Measurements from ENCODE around the gene NIPAL4. TPM values are rescaled to one million over a fixed set of nuclear protein-coding genes. Genes with fewer than 3 reads are reported as not detected.
A peak's percentile ranks its signal among the peaks of the same experiment; 100 is the strongest.

NIPAL4 gene
- total and polyA plus RNA-seq, 7 donors, result 0.03 to 0.50 (median 0.34) TPM

DNA sequence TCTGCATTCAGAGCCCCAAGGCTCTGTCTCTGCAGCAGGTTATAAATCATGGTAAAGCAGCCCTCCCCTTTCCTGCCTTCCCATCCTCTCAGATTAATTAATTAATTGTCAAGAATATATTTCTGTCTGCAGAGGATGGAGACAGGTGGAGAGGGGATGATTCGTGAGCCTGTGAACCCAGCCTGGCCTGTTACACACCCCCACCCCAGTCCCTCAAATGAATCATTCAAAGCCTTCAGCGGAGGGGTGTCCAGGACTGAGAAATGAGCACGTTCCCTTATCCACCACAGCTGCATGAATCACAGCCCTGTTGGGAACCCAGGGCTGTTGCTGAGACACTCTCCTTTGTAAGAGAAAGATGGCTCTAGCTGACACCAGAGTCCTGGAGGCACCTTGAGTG, 56.0 kb downstream of the NIPAL4 start:
- Histone ChIP-seq H3K36me3 (ENCODE audit: insufficient read depth in 1 of 2, low read depth in 1 of 2) (peaks cover 0 to 9% of the 10 kb centered on the region in 2 donors), H3K9me3 (no peaks in the 10 kb centered on the region), H3K4me1 (peaks cover 29% of the 10 kb centered on the region), H3K4me3 (no peak overlapping the region), H3K27me3 (ENCODE audit: insufficient read depth in 3 of 3, low read length in 2 of 3) (no peaks in the 10 kb centered on the region), H3K27ac (peak overlapping the region; percentile 65)
- peak in 1 of 2 donors; percentile 26 for DNase-seq
- no peak for TF ChIP-seq CTCF (IDR thresholded peaks at IDR 0.05)
- 62 to 81% (median 74%) methylated on average over 3 of the region's 3 CpGs for WGBS, 3 donors
- intact Hi-C loops (cut with DNase I), result loop anchor here in 1 of 2 donors (5.0 kb wide), 1 partner anchor 46 kb away; no protein-coding TSS in a partner anchor
- ATAC-seq, result peak; percentile 26 to 48 (median 34)

GRCh38 chr5:157516626-157517325, 56.8 kb downstream of the NIPAL4 start:
- WGBS, 3 donors, result 23 to 58% (median 24%) methylated on average over 5 of the region's 5 CpGs

GRCh38 chr5:157518963-157519362, 59.0 kb downstream of the NIPAL4 start:
- DNase-seq (no peak), ATAC-seq (no peak)
- TF ChIP-seq CTCF (IDR thresholded peaks at IDR 0.05), result no peak
- H3K27me3 ChIP-seq (ENCODE audit: insufficient read depth in 3 of 3, low read length in 2 of 3), result no peaks in the 10 kb centered on the region
- H3K27ac ChIP-seq, result no peak overlapping the region
- H3K4me3 ChIP-seq, result no peak overlapping the region
- H3K4me1 ChIP-seq, result peaks cover 21% of the 10 kb centered on the region
- no peaks in the 10 kb centered on the region for H3K9me3 ChIP-seq
- H3K36me3 ChIP-seq (ENCODE audit: insufficient read depth in 1 of 2, low read depth in 1 of 2), result peaks cover 0 to 9% of the 10 kb centered on the region in 2 donors
- 94 to 97% (median 96%) methylated on average over 6 of the region's 6 CpGs for WGBS, 3 donors
- intact Hi-C loops (cut with DNase I), result loop anchor here in 1 of 2 donors (5.0 kb wide), 1 partner anchor 43 kb away; no protein-coding TSS in a partner anchor

More at GRCh38 chr5:157516626-157517325, 56.8 kb downstream of the NIPAL4 start:
- peak; percentile 90 to 95 (median 94) for ATAC-seq
- intact Hi-C loops (cut with DNase I), result loop anchor here in 1 of 2 donors (5.0 kb wide), 1 partner anchor 46 kb away; no protein-coding TSS in a partner anchor
- Histone ChIP-seq H3K27ac (peak overlapping the region; percentile 65), H3K36me3 (ENCODE audit: insufficient read depth in 1 of 2, low read depth in 1 of 2) (peaks cover 0 to 9% of the 10 kb centered on the region in 2 donors), H3K4me1 (peaks cover 25% of the 10 kb centered on the region), H3K27me3 (ENCODE audit: insufficient read depth in 3 of 3, low read length in 2 of 3) (no peaks in the 10 kb centered on the region), H3K4me3 (no peak overlapping the region), H3K9me3 (no peaks in the 10 kb centered on the region)
- DNase-seq, result peak; percentile 70 to 75
- TF ChIP-seq CTCF (IDR thresholded peaks at IDR 0.05), result no peak

- ATAC-seq (no peak), DNase-seq (no peak)
- H3K9me3 ChIP-seq, result no peaks in the 10 kb centered on the region
- intact Hi-C loops (cut with DNase I), result loop anchor here in 1 of 2 donors (5.0 kb wide), 1 partner anchor 43 kb away; no protein-coding TSS in a partner anchor
- H3K36me3 ChIP-seq (ENCODE audit: insufficient read depth in 1 of 2, low read depth in 1 of 2), result peaks cover 0 to 9% of the 10 kb centered on the region in 2 donors
- no peak for TF ChIP-seq CTCF (IDR thresholded peaks at IDR 0.05)
- H3K27ac ChIP-seq, result no peak overlapping the region
- no peak overlapping the region for H3K4me3 ChIP-seq
- H3K27me3 ChIP-seq (ENCODE audit: insufficient read depth in 3 of 3, low read length in 2 of 3), result no peaks in the 10 kb centered on the region
- WGBS, 3 donors, result 94 to 96% (median 95%) methylated on average over 9 of the region's 9 CpGs
- H3K4me1 ChIP-seq, result peaks cover 16% of the 10 kb centered on the region
Observed at GRCh38 chr5:157519579-157520253, 59.7 kb downstream of the NIPAL4 start.

All from psoas muscle (tissue), 8 donors.